HepG2 (cell line): ENCODE data around the gene CHD2. TPM values are rescaled to one million over a fixed set of nuclear protein-coding genes. Genes with fewer than 3 reads are reported as not detected.

Source experiments
- ATAC-seq: fragments of 200-7000 bp; cut with Tn5 transposase; 3 replicates; pipeline ENCODE4 v1.9.1; 2020; ENCODE audit warnings: mild to moderate bottlenecking, moderate library complexity
- BruUV-seq: library from RNA; stranded (reverse); fragments of 400-500 nt; replicated peaks from 2 replicates; lab custom pipeline; 2021; lab: Mats Ljungman, UMichigan
- CTCF ChIA-PET: fragments of 300-600 bp; formaldehyde crosslinking; extraction: SDS; loops from one replicate; lab custom pipeline; 2021; ENCODE audit warnings: low total read pairs, inconsistent platforms, low intra/inter-chr PET ratio; lab: Yijun Ruan, JAX
- POLR2A ChIA-PET: fragments of 350-600 bp; sonication (Branson Sonifier 250); formaldehyde crosslinking; loops from one replicate; lab custom pipeline; 2020; ENCODE audit warnings: antibody characterized with exemption, inconsistent platforms; lab: Yijun Ruan, JAX
- DNase-seq: peaks from one replicate; pipeline ENCODE4 v3.0.0-alpha.2; 2015; ENCODE audit warnings: low spot score
- FAIRE-seq: peaks from 3 replicates; lab custom pipeline; 2011; peaks lifted over from hg19 to GRCh38; lab: Jason Lieb, UNC
- H2AFZ ChIP-seq: one replicate; pipeline ENCODE4 v1.6.1; 2011; ENCODE audit warnings: low read length, inconsistent platforms
- H3K27ac ChIP-seq: fragments of 300-600 bp; 3 replicates; pipeline ENCODE4 v1.8.0; 2011; ENCODE audit warnings: mixed run types, mild to moderate bottlenecking, mixed read lengths, low read length, inconsistent platforms; ENCODE audit not compliant: insufficient read depth; ENCODE audit errors: extremely low read length
- H3K27me3 ChIP-seq, 2 experiments: fragments of 200-600 bp in 1 of 2; 2 replicates in 1 of 2; 3 replicates in 1 of 2; pipeline versions ENCODE4 v1.6.0 to v1.8.0; 2011; ENCODE audit warnings: low read length in 2 of 2, mild to moderate bottlenecking in 2 of 2, moderate library complexity in 2 of 2, inconsistent platforms in 1 of 2; ENCODE audit not compliant: insufficient read depth in 2 of 2, control insufficient read depth in 1 of 2
- H3K36me3 ChIP-seq, 2 experiments: fragments of 200-600 bp in 1 of 2; replicated peaks in 1 of 2; 2 replicates in 1 of 2; 3 replicates in 1 of 2; pipeline versions ENCODE4 v1.5.1 to v1.8.0; 2011; ENCODE audit warnings: low read length in 2 of 2, inconsistent platforms in 1 of 2; ENCODE audit not compliant: insufficient read depth in 2 of 2, control insufficient read depth in 1 of 2
- H3K4me1 ChIP-seq: 2 replicates; pipeline ENCODE4 v1.5.1; 2012; ENCODE audit warnings: low read length, inconsistent platforms; ENCODE audit not compliant: insufficient read depth
- H3K4me2 ChIP-seq: 2 replicates; pipeline ENCODE4 v1.6.0; 2011; ENCODE audit warnings: low read depth, low read length, inconsistent platforms
- H3K4me3 ChIP-seq, 3 experiments: fragments of 200-600 bp in 1 of 3; sonication (generic), shearing (Covaris generic) in 1 of 3; replicated peaks in 1 of 3; 2 replicates each; pipeline ENCODE4 v1.5.1; 2011 to 2016; ENCODE audit warnings: low read length in 3 of 3, inconsistent platforms in 2 of 3, low read depth in 2 of 3, mild to moderate bottlenecking in 2 of 3, control low read depth in 1 of 3, mixed read lengths in 1 of 3; ENCODE audit not compliant: insufficient read depth in 1 of 3
- H3K79me2 ChIP-seq: one replicate; pipeline ENCODE4 v1.6.1; 2011; ENCODE audit warnings: low read length, inconsistent platforms; ENCODE audit not compliant: insufficient read depth
- H3K9ac ChIP-seq: 2 replicates; pipeline ENCODE4 v1.6.0; 2011; ENCODE audit warnings: mild to moderate bottlenecking, low read depth, low read length, inconsistent platforms; ENCODE audit not compliant: insufficient read depth
- H3K9me3 ChIP-seq: 2 replicates; pipeline ENCODE4 v1.5.1; 2012; ENCODE audit warnings: mild to moderate bottlenecking, low read length
- H4K20me1 ChIP-seq: 2 replicates; pipeline ENCODE4 v1.6.0; 2011; ENCODE audit warnings: inconsistent platforms, mild to moderate bottlenecking, low read length, moderate library complexity; ENCODE audit not compliant: insufficient read depth
- HOXA5 ChIP-seq: sonication (generic); formaldehyde crosslinking; IDR thresholded peaks from 2 replicates; pipeline ENCODE4 v1.4.0; 2020; ENCODE audit warnings: missing genetic modification reagents
- SP2 ChIP-seq: sonication (generic); formaldehyde crosslinking; IDR thresholded peaks from 2 replicates; pipeline ENCODE4 v1.5.1; 2020; ENCODE audit warnings: mild to moderate bottlenecking, missing genetic modification reagents
- ZMYM2 ChIP-seq: sonication (generic); formaldehyde crosslinking; IDR thresholded peaks from 2 replicates; pipeline ENCODE4 v1.8.0; 2022; ENCODE audit warnings: mild to moderate bottlenecking, missing genetic modification reagents
- ZNF160 ChIP-seq: sonication (generic); formaldehyde crosslinking; IDR thresholded peaks from 2 replicates; pipeline ENCODE4 v1.8.0; 2022; ENCODE audit warnings: mild to moderate bottlenecking, inconsistent platforms, missing genetic modification reagents
- ZNF296 ChIP-seq: sonication (generic); formaldehyde crosslinking; conservative IDR thresholded peaks from 2 replicates; pipeline ENCODE4 v1.5.0; 2020; ENCODE audit warnings: mild to moderate bottlenecking, missing genetic modification reagents
- ZNF605 ChIP-seq: sonication (generic); formaldehyde crosslinking; IDR thresholded peaks from 2 replicates; pipeline ENCODE4 v1.8.0; 2022; ENCODE audit warnings: mild to moderate bottlenecking, missing genetic modification reagents
- WGBS: methylation state at CpG from one replicate; pipeline ENCODE4 v1.1.6; 2017; ENCODE audit warnings: low lambda C conversion rate; 5-methylcytosine and 5-hydroxymethylcytosine counted together
- in situ Hi-C: cut with HindIII; loops from 2 replicates; pipeline ENCODE4 v1.10.0; 2017; ENCODE audit warnings: low pct_unique_long_range_greater_than_20kb; ENCODE audit not compliant: extremely low pct_ligation_motif_present
- intact Hi-C: fragments of 100-400 bp; cut with micrococcal nuclease; formaldehyde crosslinking; loops from one replicate; pipeline ENCODE4 v1.10.0; 2022; ENCODE audit not compliant: unreplicated experiment
- polyA plus RNA-seq, 8 experiments: library from polyadenylated mRNA; depleted of rRNA in 3 of 8; stranded (reverse) in 7 of 8; unstranded in 1 of 8; fragments of >200 nt; fragmentation: Illumina TruSeq in 4 of 8; extraction: Trizol in 4 of 8; gene quantifications; 2 replicates each; pipeline versions ENCODE4 v1.2.1 to v1.2.3, GENCODE V29; 2011 to 2016; ENCODE audit warnings: low read depth in 4 of 8, missing spikeins in 1 of 8, mixed read lengths in 1 of 8; ENCODE audit not compliant: insufficient read depth in 1 of 8
- total RNA-seq, 5 experiments: library from RNA; depleted of rRNA; stranded (reverse); fragments of >200 nt; fragmentation: Illumina TruSeq; extraction: Trizol; gene quantifications; 2 replicates each; pipeline ENCODE4 v1.2.3, GENCODE V29; 2016; ENCODE audit warnings: low read depth in 1 of 5
- TF ChIP-seq, protein P1 (sequence below): sonication (generic); formaldehyde crosslinking; IDR thresholded peaks from 2 replicates; pipeline ENCODE4 v1.5.1; 2020; ENCODE audit warnings: mild to moderate bottlenecking, moderate library complexity, missing genetic modification reagents
- TF ChIP-seq, protein P2 (sequence below), 2 experiments: sonication (generic) in 1 of 2; formaldehyde crosslinking in 1 of 2; IDR thresholded peaks; 2 replicates each; pipeline versions ENCODE4 v1.6.1 to v1.9.0; 2014 to 2022; ENCODE audit warnings: antibody characterized with exemption in 1 of 2, borderline replicate concordance in 1 of 2, inconsistent platforms in 1 of 2, low read depth in 1 of 2, missing genetic modification reagents in 1 of 2

Gene CHD2
- total and polyA plus RNA-seq, 2 of the 13 experiments (the other 11 are each of a cell fraction or from before 2014, with no cell fraction given): 54.0 to 54.1 TPM

- no peak for TF ChIP-seq SP2
- no peak for TF ChIP-seq ZNF160 (CRISPR knock-in tag)
- TF ChIP-seq, protein P1, sequence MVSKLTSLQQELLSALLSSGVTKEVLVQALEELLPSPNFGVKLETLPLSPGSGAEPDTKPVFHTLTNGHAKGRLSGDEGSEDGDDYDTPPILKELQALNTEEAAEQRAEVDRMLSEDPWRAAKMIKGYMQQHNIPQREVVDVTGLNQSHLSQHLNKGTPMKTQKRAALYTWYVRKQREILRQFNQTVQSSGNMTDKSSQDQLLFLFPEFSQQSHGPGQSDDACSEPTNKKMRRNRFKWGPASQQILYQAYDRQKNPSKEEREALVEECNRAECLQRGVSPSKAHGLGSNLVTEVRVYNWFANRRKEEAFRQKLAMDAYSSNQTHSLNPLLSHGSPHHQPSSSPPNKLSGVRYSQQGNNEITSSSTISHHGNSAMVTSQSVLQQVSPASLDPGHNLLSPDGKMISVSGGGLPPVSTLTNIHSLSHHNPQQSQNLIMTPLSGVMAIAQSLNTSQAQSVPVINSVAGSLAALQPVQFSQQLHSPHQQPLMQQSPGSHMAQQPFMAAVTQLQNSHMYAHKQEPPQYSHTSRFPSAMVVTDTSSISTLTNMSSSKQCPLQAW: no peak
- no peak for TF ChIP-seq ZNF605 (CRISPR knock-in tag)
- TF ChIP-seq HOXA5 (CRISPR knock-in tag): no peak
These were observed 147.7 kb downstream of the CHD2 start (continued) for GRCh38 chr15:93047621-93048425.

GRCh38 chr15:93048426-93048721, 148.2 kb downstream of the CHD2 start:
- Histone ChIP-seq H3K9ac (no peak overlapping the region), H2AFZ (no peak overlapping the region), H3K36me3 (no peaks in the 10 kb centered on the region), H3K79me2 (no peaks in the 10 kb centered on the region), H3K27ac (no peak overlapping the region), H3K4me2 (no peak overlapping the region), H3K27me3 (peaks cover 2 to 21% of the 10 kb centered on the region in 2 experiments; a peak in 4 of 5 replicates), H4K20me1 (no peaks in the 10 kb centered on the region), H3K4me1 (no peaks in the 10 kb centered on the region), H3K9me3 (peaks cover 5% of the 10 kb centered on the region; the same call in 1 of the 2 replicates), H3K4me3 (no peak overlapping the region)
- ChIA-PET POLR2A (no interaction called here), CTCF (no interaction called here)
- no peak for DNase-seq
- intact Hi-C loops: no loop called here
- no peak for FAIRE-seq
- 20% methylated on average over 2 of the region's 14 CpGs for WGBS
- TF ChIP-seq, protein P2, sequence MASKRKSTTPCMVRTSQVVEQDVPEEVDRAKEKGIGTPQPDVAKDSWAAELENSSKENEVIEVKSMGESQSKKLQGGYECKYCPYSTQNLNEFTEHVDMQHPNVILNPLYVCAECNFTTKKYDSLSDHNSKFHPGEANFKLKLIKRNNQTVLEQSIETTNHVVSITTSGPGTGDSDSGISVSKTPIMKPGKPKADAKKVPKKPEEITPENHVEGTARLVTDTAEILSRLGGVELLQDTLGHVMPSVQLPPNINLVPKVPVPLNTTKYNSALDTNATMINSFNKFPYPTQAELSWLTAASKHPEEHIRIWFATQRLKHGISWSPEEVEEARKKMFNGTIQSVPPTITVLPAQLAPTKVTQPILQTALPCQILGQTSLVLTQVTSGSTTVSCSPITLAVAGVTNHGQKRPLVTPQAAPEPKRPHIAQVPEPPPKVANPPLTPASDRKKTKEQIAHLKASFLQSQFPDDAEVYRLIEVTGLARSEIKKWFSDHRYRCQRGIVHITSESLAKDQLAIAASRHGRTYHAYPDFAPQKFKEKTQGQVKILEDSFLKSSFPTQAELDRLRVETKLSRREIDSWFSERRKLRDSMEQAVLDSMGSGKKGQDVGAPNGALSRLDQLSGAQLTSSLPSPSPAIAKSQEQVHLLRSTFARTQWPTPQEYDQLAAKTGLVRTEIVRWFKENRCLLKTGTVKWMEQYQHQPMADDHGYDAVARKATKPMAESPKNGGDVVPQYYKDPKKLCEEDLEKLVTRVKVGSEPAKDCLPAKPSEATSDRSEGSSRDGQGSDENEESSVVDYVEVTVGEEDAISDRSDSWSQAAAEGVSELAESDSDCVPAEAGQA (IDR thresholded peaks at IDR 0.05; ENCODE audit: low read depth): no peak
- TF ChIP-seq, protein P2 (CRISPR knock-in tag; IDR thresholded peaks at IDR 0.05; ENCODE audit: borderline replicate concordance): no peak
- TF ChIP-seq ZNF296 (no peak), ZMYM2 (CRISPR knock-in tag) (no peak)
- no TSS peak for BruUV-seq
- ATAC-seq: no peak
- in situ Hi-C loops: no loop called here
